ENCODE results near the gene DNM2.

The DNM2 gene

DNA sequence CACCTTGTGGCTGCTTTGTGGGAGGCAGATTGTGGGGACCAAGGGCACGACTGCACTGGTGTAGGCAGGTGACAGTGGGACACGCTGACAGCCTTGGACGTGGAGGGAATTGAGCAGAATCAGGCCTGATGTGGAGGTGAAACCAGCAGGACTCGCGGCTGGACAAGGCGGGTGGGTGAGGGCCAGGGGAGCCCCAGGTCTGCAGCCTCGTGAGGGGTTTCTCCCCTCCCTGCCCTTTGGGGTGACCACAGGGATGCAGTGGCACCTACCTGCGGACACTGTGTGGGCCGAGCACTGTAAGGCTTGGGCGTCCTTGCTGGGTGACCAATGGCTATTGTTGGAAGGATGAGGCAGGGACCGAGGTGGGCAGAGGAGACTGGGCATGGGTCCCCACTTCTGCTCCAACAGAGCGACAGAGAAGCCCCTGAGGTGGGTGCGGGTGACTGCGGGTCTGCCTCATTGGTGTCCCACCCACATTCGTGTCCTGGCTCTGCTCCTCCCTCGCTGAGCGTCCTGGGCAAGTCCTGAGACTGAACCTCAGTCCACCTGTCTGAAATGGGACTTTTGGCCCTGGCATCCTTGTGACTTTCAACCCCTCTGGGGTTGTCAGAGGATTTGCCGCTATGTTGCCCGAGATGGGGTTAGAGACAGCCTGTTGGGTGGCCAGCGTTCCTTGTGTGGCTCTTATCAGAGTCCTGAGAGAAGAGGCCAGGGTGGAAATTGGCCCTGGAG, 30.5 kb downstream of the DNM2 start:
- TF ChIP-seq, protein P1, sequence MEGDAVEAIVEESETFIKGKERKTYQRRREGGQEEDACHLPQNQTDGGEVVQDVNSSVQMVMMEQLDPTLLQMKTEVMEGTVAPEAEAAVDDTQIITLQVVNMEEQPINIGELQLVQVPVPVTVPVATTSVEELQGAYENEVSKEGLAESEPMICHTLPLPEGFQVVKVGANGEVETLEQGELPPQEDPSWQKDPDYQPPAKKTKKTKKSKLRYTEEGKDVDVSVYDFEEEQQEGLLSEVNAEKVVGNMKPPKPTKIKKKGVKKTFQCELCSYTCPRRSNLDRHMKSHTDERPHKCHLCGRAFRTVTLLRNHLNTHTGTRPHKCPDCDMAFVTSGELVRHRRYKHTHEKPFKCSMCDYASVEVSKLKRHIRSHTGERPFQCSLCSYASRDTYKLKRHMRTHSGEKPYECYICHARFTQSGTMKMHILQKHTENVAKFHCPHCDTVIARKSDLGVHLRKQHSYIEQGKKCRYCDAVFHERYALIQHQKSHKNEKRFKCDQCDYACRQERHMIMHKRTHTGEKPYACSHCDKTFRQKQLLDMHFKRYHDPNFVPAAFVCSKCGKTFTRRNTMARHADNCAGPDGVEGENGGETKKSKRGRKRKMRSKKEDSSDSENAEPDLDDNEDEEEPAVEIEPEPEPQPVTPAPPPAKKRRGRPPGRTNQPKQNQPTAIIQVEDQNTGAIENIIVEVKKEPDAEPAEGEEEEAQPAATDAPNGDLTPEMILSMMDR (conservative IDR thresholded peaks at IDR 0.05; ENCODE audit: low read depth, low read length), result no peak
- Histone ChIP-seq H3K36me3 (ENCODE audit: insufficient read depth) (no peaks in the 10 kb centered on the region), H3K4me2 (no peak overlapping the region), H3K4me1 (ENCODE audit: low read depth, poor library complexity, severe bottlenecking) (no peaks in the 10 kb centered on the region), H3K79me2 (ENCODE audit: insufficient read depth, low read depth) (peaks cover 49% of the 10 kb centered on the region; the same call in 1 of the 2 replicates), H2AFZ (ENCODE audit: low read depth) (no peak overlapping the region), H3K27ac (no peak overlapping the region), H4K20me1 (ENCODE audit: insufficient read depth) (no peaks in the 10 kb centered on the region), H3K27me3 (ENCODE audit: insufficient read depth, low read depth) (no peaks in the 10 kb centered on the region), H3K9ac (no peak overlapping the region), H3K4me3 (IDR thresholded peaks at IDR 0.05; ENCODE audit: insufficient read depth, low read depth, low read length) (no peak overlapping the region)

DNA sequence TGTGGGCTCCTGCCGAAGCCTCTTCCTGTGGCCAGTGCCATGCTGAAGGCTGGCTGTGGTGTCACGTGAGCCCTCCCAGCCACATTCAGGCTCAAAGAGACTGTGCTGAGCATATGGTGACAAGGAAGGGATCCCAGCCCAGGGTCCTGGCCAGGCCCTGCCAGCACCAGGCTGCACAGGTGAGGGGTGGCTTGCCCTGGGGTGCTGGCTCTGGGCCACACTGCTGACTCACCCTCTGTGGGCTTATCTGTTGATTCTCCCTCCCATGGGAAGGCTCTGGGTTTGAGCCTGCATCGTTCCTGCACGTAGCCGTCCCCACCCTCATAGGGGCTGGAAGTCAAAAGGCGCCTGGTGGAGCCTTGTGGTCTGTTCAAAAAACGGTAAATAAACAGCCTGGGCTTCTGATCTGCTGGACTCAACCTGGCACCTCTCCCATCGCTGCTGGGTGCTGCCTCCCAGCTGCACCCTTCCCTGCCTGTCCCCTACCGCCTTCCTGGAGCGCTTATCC, 31.1 kb downstream of the DNM2 start:
- H3K9ac ChIP-seq, result no peak overlapping the region
- no peak overlapping the region for H3K4me2 ChIP-seq

DNA sequence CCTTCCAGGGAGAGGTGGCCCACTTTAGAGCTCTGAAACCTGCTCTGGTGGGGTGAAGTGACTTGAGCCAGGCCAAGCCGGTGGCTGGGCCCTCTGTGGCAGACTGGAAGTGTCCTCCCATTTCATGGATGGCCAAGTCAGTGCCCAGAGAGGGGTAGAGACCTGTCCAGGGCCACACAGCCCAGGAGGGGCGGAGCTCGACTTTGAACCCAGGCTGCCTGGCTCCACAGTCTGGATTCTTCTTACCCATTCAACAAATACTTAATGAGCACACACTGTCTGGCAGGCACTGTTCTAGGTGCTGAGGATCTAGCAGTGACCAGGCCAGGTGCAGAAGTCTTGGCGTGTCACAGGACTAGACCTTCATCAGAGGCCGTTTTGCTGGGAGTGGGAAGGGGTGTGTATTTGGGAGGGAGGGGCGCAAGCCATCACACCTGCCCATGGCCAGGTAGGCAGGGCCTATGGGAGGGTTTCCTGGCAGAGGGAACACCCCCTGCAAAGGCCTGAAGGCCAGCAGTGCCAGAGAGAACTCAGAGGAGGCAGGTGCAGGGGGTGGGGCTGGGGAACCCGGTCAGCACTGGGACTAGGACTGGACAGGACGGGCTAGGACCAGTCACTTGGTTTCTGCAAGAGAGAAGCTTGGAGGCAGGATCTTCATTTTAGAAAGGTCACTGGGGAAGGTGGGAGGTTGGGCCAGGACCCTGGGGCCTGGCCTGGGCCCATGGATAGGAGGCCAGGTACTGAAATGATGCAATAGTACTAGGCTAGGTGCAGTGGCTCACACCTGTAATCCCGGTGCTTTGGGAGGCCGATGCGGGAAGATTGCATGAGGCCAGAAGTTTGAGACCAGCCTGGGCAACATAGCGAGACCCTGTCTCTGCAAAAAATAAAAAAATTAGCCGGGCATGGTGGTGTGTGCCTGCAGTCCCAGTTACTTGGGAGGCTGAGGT, 31.8 kb downstream of the DNM2 start:
- Histone ChIP-seq H2AFZ (ENCODE audit: low read depth) (no peak overlapping the region), H3K79me2 (ENCODE audit: insufficient read depth, low read depth) (peaks cover 45% of the 10 kb centered on the region; the same call in 1 of the 2 replicates), H3K4me1 (ENCODE audit: low read depth, poor library complexity, severe bottlenecking) (no peaks in the 10 kb centered on the region), H3K9ac (no peak overlapping the region), H3K27ac (no peak overlapping the region), H3K27me3 (ENCODE audit: insufficient read depth, low read depth) (no peaks in the 10 kb centered on the region), H3K4me2 (no peak overlapping the region), H3K36me3 (ENCODE audit: insufficient read depth) (no peaks in the 10 kb centered on the region), H4K20me1 (ENCODE audit: insufficient read depth) (no peaks in the 10 kb centered on the region), H3K4me3 (IDR thresholded peaks at IDR 0.05; ENCODE audit: insufficient read depth, low read depth, low read length) (no peak overlapping the region)
- TF ChIP-seq, protein P1 (conservative IDR thresholded peaks at IDR 0.05; ENCODE audit: low read depth, low read length), result no peak

More for the DNA sequence above, 31.1 kb downstream of the DNM2 start:
- Histone ChIP-seq H3K79me2 (ENCODE audit: insufficient read depth, low read depth) (peaks cover 44% of the 10 kb centered on the region; the same call in 1 of the 2 replicates), H3K4me3 (IDR thresholded peaks at IDR 0.05; ENCODE audit: insufficient read depth, low read depth, low read length) (no peak overlapping the region), H3K27me3 (ENCODE audit: insufficient read depth, low read depth) (no peaks in the 10 kb centered on the region), H3K27ac (no peak overlapping the region), H4K20me1 (ENCODE audit: insufficient read depth) (no peaks in the 10 kb centered on the region), H2AFZ (ENCODE audit: low read depth) (no peak overlapping the region), H3K36me3 (ENCODE audit: insufficient read depth) (no peaks in the 10 kb centered on the region), H3K4me1 (ENCODE audit: low read depth, poor library complexity, severe bottlenecking) (no peaks in the 10 kb centered on the region)
- TF ChIP-seq, protein P1 (conservative IDR thresholded peaks at IDR 0.05; ENCODE audit: low read depth, low read length), result no peak

DNA sequence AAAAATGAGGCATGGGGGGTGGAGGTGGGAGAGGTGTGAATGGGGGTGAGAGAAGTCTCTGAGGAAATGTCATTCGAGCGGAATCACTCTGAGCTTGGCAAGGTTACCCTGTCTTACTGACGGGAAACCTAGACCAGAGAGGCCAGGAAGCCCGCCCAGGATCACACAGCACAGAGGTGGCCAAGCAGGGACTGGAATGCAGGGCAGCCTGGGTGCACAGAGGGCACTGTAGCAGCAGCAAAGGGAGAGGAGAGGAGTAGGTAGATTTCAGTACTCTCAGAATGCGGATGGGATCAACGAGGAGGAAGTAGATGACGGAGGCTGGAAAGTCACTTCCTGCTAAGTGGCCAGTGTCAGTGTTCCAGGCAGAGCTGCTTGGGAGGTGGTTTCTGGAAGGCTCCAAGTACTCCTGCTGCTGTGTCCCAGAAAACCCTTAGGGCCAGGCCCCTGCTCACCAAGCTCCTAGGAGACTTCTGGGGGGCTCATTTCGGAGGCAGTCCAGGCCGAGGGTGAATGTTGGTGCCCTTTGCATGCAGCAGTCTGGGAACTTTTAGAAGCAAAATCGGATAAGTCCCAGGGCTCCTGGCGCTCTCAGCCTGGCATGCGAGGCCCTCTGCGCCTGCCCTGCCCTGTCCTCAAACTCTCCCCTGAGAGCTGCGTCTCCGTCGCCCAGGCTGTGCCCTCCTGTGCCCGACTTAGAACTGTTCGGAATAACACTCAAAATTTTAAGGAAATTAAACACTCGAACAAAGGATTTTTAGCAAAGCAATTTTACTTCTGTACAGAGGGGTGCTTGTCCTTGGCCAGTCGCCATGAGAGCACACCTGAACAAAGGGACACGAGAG, 33.5 kb downstream of the DNM2 start:
- Histone ChIP-seq H3K4me1 (ENCODE audit: low read depth, poor library complexity, severe bottlenecking) (no peaks in the 10 kb centered on the region), H3K27ac (no peak overlapping the region), H3K27me3 (ENCODE audit: insufficient read depth, low read depth) (no peaks in the 10 kb centered on the region), H3K4me3 (IDR thresholded peaks at IDR 0.05; ENCODE audit: insufficient read depth, low read depth, low read length) (no peak overlapping the region), H3K36me3 (ENCODE audit: insufficient read depth) (no peaks in the 10 kb centered on the region), H3K9ac (no peak overlapping the region), H3K4me2 (no peak overlapping the region), H4K20me1 (ENCODE audit: insufficient read depth) (no peaks in the 10 kb centered on the region), H2AFZ (ENCODE audit: low read depth) (no peak overlapping the region), H3K79me2 (ENCODE audit: insufficient read depth, low read depth) (peaks cover 37% of the 10 kb centered on the region; the same call in 1 of the 2 replicates)
- TF ChIP-seq, protein P1 (conservative IDR thresholded peaks at IDR 0.05; ENCODE audit: low read depth, low read length), result no peak
